HFF-Myc (cell line): ENCODE measurements around the gene PSMD7.

ENCODE experiments used
- DNase-seq: peaks from one replicate; pipeline ENCODE4 v3.0.0-alpha.2; 2011; ENCODE audit warnings: low read depth; ENCODE audit errors: extremely low read depth
- H3K4me3 ChIP-seq: replicated peaks from 2 replicates; pipeline ENCODE4 v1.5.1; 2011; ENCODE audit warnings: low read depth, mild to moderate bottlenecking, control low read depth, low read length
- CTCF ChIP-seq: IDR thresholded peaks from 2 replicates; pipeline ENCODE4 v1.5.1; 2012; ENCODE audit warnings: mild to moderate bottlenecking, low read depth, low read length, control low read depth; ENCODE audit errors: missing control alignments

The PSMD7 gene

GRCh38 chr16:74296432-74297144 is at the start of gene PSMD7:
Gene PSMD7, plus strand, starts transcription at chr16:74296814. Its CDS starts 101 bp downstream, at chr16:74296915.
- TF ChIP-seq CTCF = no peak
- peak; percentile 60 for DNase-seq
- H3K4me3 ChIP-seq = peak within 1 kb of the TSS; percentile 86

- no peak for DNase-seq
- H3K4me3 ChIP-seq = no peak overlapping the region
- TF ChIP-seq CTCF = no peak
Measured at GRCh38 chr16:74249254-74249653, 47.4 kb upstream of the PSMD7 start.

GRCh38 chr16:74249846-74250245 is 46.8 kb upstream of the PSMD7 start:
- no peak for TF ChIP-seq CTCF
- DNase-seq = no peak
- no peak overlapping the region for H3K4me3 ChIP-seq

GRCh38 chr16:74252329-74252728 is 44.3 kb upstream of the PSMD7 start:
- no peak for DNase-seq
- H3K4me3 ChIP-seq = no peak overlapping the region
- no peak for TF ChIP-seq CTCF

- TF ChIP-seq CTCF = no peak
- H3K4me3 ChIP-seq = no peak overlapping the region
- DNase-seq = no peak
Measured at GRCh38 chr16:74253161-74253938, 43.3 kb upstream of the PSMD7 start.

GRCh38 chr16:74257061-74257460 is 39.6 kb upstream of the PSMD7 start:
- no peak overlapping the region for H3K4me3 ChIP-seq
- no peak for DNase-seq
- TF ChIP-seq CTCF = no peak
